NB4 (cell line): ENCODE results near the gene CD200R1L.

Experiments used
- CTCF ChIP-seq: IDR thresholded peaks from one replicate; pipeline ENCODE4 v1.5.1; 2012; ENCODE audit warnings: low read depth, low read length
- MYC ChIP-seq: IDR thresholded peaks from 2 replicates; pipeline ENCODE4 v1.6.1; 2011; ENCODE audit warnings: low read depth, low read length
- POLR2A ChIP-seq: IDR thresholded peaks from 2 replicates; pipeline ENCODE4 v1.6.1; 2011; ENCODE audit warnings: mild to moderate bottlenecking; ENCODE audit not compliant: insufficient read length; ENCODE audit errors: extremely low read depth

- TF ChIP-seq CTCF = no peak
- TF ChIP-seq POLR2A = no peak
- no peak for TF ChIP-seq MYC
Measured at GRCh38 chr3:112767177-112767576, 79.5 kb downstream of the CD200R1L start.
